OCI-LY7 (cell line): Measurements from ENCODE around the gene MAP3K6.

ENCODE experiments used
- EZH2phosphoT487 ChIP-seq: fragments of 200-600 bp; sonication (generic); IDR thresholded peaks from 2 replicates; pipeline ENCODE4 v1.6.1; 2018; ENCODE audit warnings: low read depth, borderline replicate concordance, mild to moderate bottlenecking, mixed run types, antibody characterized with exemption, low read length, moderate library complexity, mixed read lengths
- TF ChIP-seq, protein P1 (sequence below): fragments of 200-600 bp; sonication (generic); conservative IDR thresholded peaks from 2 replicates; pipeline ENCODE4 v1.5.1; 2014; ENCODE audit warnings: mild to moderate bottlenecking, antibody characterized with exemption, low read length, moderate library complexity, mixed read lengths

DNA sequence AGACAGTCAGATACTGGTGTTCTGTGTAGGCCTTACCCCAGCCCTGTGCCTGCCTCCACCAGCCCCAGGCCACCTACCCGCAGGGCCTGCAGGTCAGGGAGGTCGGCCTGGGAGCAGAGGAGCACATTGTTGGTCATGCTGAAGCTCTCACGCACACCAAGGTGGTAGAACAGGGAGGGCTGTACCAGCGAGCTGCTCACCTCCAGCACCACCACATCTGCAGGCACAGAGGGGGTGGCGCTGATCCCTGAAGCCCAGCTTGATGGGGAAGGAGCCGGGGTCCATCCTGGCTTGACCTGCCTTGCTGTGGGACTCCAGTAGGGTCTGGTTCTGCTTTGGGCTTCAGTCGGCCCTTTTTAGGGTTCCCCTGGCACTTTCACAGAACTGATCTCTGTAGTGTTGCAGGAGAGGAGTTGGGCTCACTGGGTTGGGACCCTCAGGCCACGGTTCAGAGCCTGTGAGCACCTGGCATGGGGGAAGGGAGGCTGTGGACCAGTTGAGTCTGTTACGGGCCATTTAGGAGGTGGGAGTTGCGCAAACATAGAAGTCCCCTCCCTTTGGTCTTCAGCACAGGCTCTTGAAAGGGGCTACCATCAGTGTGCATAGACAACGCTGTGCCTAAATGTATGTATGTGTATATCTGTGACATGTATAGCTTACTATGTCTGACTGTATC is 1.9 kb downstream of the MAP3K6 start:
- TF ChIP-seq, protein P1, sequence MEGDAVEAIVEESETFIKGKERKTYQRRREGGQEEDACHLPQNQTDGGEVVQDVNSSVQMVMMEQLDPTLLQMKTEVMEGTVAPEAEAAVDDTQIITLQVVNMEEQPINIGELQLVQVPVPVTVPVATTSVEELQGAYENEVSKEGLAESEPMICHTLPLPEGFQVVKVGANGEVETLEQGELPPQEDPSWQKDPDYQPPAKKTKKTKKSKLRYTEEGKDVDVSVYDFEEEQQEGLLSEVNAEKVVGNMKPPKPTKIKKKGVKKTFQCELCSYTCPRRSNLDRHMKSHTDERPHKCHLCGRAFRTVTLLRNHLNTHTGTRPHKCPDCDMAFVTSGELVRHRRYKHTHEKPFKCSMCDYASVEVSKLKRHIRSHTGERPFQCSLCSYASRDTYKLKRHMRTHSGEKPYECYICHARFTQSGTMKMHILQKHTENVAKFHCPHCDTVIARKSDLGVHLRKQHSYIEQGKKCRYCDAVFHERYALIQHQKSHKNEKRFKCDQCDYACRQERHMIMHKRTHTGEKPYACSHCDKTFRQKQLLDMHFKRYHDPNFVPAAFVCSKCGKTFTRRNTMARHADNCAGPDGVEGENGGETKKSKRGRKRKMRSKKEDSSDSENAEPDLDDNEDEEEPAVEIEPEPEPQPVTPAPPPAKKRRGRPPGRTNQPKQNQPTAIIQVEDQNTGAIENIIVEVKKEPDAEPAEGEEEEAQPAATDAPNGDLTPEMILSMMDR: no peak
- no peak for TF ChIP-seq EZH2phosphoT487
